Limb (tissue), 2 donors: ENCODE data around the gene PAPPA.
A peak's percentile ranks its signal among the peaks of the same experiment; 100 is the strongest.

Source experiments
- DNase-seq, 2 donors: peaks; one replicate each; pipeline ENCODE4 v3.0.0-alpha.2; 2016; ENCODE audit errors: extremely low spot score in 2 of 2

PAPPA gene

GRCh38 chr9:116179568-116179967 lies 26.0 kb downstream of the PAPPA start:
- DNase-seq = no peak

GRCh38 chr9:116181853-116182610 lies 28.4 kb downstream of the PAPPA start:
- no peak for DNase-seq

GRCh38 chr9:116182876-116183275 lies 29.3 kb downstream of the PAPPA start:
- DNase-seq = no peak

- no peak for DNase-seq
Observed at GRCh38 chr9:116187570-116188170, 34.1 kb downstream of the PAPPA start.

- DNase-seq = no peak
Observed at GRCh38 chr9:116189683-116190082, 36.1 kb downstream of the PAPPA start.

GRCh38 chr9:116190637-116191396 lies 37.2 kb downstream of the PAPPA start:
- no peak for DNase-seq

- no peak for DNase-seq
Observed at GRCh38 chr9:116191576-116192415, 38.2 kb downstream of the PAPPA start.

- DNase-seq = no peak
Observed at GRCh38 chr9:116193636-116194035, 40.0 kb downstream of the PAPPA start.

- DNase-seq = no peak
Observed at GRCh38 chr9:116196806-116197205, 43.2 kb downstream of the PAPPA start.

- DNase-seq = no peak
Observed at GRCh38 chr9:116198344-116198743, 44.8 kb downstream of the PAPPA start.

GRCh38 chr9:116202219-116202912 lies 48.8 kb downstream of the PAPPA start:
- DNase-seq = no peak

- no peak for DNase-seq
Observed at GRCh38 chr9:116204252-116204882, 50.8 kb downstream of the PAPPA start.

GRCh38 chr9:116207371-116208111 lies 54.0 kb downstream of the PAPPA start:
- no peak for DNase-seq

- no peak for DNase-seq
Observed at GRCh38 chr9:116208417-116209232, 55.0 kb downstream of the PAPPA start.

GRCh38 chr9:116209414-116210116 lies 56.0 kb downstream of the PAPPA start:
- DNase-seq = peak; percentile 11 to 42

GRCh38 chr9:116212986-116213692 lies 59.5 kb downstream of the PAPPA start:
- DNase-seq = no peak

- no peak for DNase-seq
Observed at GRCh38 chr9:116213693-116214047, 60.1 kb downstream of the PAPPA start.

- DNase-seq = no peak
Observed at GRCh38 chr9:116218399-116218798, 64.8 kb downstream of the PAPPA start.
